H1 (cell line): Measurements from ENCODE around the gene GUCY1A2. TPM values are rescaled to one million over a fixed set of nuclear protein-coding genes. Genes with fewer than 3 reads are reported as not detected.

Experiments
- CTCF ChIA-PET: fragments of 300-600 bp; sonication (Branson Sonifier 250); formaldehyde crosslinking; loops from one replicate; lab custom pipeline; 2021; ENCODE audit not compliant: partially characterized antibody; lab: Charles Lee
- POLR2A ChIA-PET: fragments of 300-600 bp; sonication (Branson Sonifier 250); formaldehyde crosslinking; loops from one replicate; lab custom pipeline; 2021; ENCODE audit warnings: inconsistent platforms; ENCODE audit not compliant: partially characterized antibody; lab: Charles Lee
- DNase-seq, 2 experiments: peaks; one replicate each; pipeline versions ENCODE4 v3.0.0 to v3.0.0-alpha.2; 2010 to 2022; ENCODE audit warnings: low spot score in 2 of 2, low read depth in 1 of 2, mixed read lengths in 1 of 2
- FAIRE-seq: peaks from 2 replicates; lab custom pipeline; 2011; peaks lifted over from hg19 to GRCh38; lab: Jason Lieb, UNC
- H2AFZ ChIP-seq: 2 replicates; pipeline ENCODE4 v1.8.1; 2012; ENCODE audit warnings: low read length, inconsistent platforms
- H2AK5ac ChIP-seq: 2 replicates; pipeline ENCODE4 v1.6.1; 2013; ENCODE audit warnings: low read depth, low read length
- H2BK120ac ChIP-seq: replicated peaks from 2 replicates; pipeline ENCODE3; 2013; ENCODE audit warnings: low read depth, low read length, inconsistent platforms
- H2BK12ac ChIP-seq: 2 replicates; pipeline ENCODE4 v1.6.1; 2013; ENCODE audit warnings: low read depth, low read length
- H2BK15ac ChIP-seq: 2 replicates; pipeline ENCODE4 v1.6.1; 2013; ENCODE audit warnings: low read length
- H2BK20ac ChIP-seq: 2 replicates; pipeline ENCODE4 v1.6.1; 2013; ENCODE audit warnings: low read length
- H2BK5ac ChIP-seq: 2 replicates; pipeline ENCODE4 v1.6.1; 2013; ENCODE audit warnings: low read depth, low read length
- H3K14ac ChIP-seq: 2 replicates; pipeline ENCODE4 v1.6.1; 2013; ENCODE audit warnings: inconsistent platforms; ENCODE audit not compliant: insufficient read length
- H3K18ac ChIP-seq: 2 replicates; pipeline ENCODE4 v1.6.1; 2013; ENCODE audit warnings: low read length; ENCODE audit errors: extremely low read depth
- H3K23ac ChIP-seq: 2 replicates; pipeline ENCODE4 v1.6.1; 2013; ENCODE audit warnings: inconsistent platforms; ENCODE audit not compliant: insufficient read length
- H3K23me2 ChIP-seq: 2 replicates; pipeline ENCODE4 v1.6.1; 2013; ENCODE audit warnings: low read depth, low read length
- H3K27ac ChIP-seq: 2 replicates; pipeline ENCODE4 v1.6.1; 2011; ENCODE audit warnings: low read depth, low read length, inconsistent platforms
- H3K27me3 ChIP-seq, 4 experiments: replicated peaks in 1 of 4; 1 replicate in 1 of 4; 2 replicates in 3 of 4; pipeline versions ENCODE4 v1.6.1 to v1.8.1; 2011 to 2013; ENCODE audit warnings: low read length in 3 of 4, mild to moderate bottlenecking in 3 of 4, inconsistent platforms in 2 of 4, mixed read lengths in 2 of 4, moderate library complexity in 1 of 4; ENCODE audit not compliant: control insufficient read depth in 3 of 4, insufficient read depth in 3 of 4; ENCODE audit errors: extremely low read depth in 1 of 4
- H3K36me3 ChIP-seq, 4 experiments: 2 replicates each; pipeline versions ENCODE4 v1.6.1 to v1.8.1; 2011 to 2013; ENCODE audit warnings: mild to moderate bottlenecking in 4 of 4, low read length in 3 of 4, moderate library complexity in 2 of 4, control low read depth in 1 of 4, inconsistent platforms in 1 of 4; ENCODE audit not compliant: insufficient read depth in 4 of 4, control insufficient read depth in 2 of 4
- H3K4ac ChIP-seq: replicated peaks from 2 replicates; pipeline ENCODE3; 2013; ENCODE audit warnings: low read length, low read depth, mixed read lengths, inconsistent platforms; ENCODE audit not compliant: insufficient read length
- H3K4me1 ChIP-seq, 4 experiments: replicated peaks in 1 of 4; 1 replicate in 1 of 4; 2 replicates in 3 of 4; pipeline versions ENCODE4 v1.6.1 to v1.8.1; 2011 to 2013; ENCODE audit warnings: low read length in 3 of 4, inconsistent platforms in 2 of 4, mixed read lengths in 1 of 4; ENCODE audit not compliant: insufficient read depth in 4 of 4, control insufficient read depth in 3 of 4
- H3K4me2 ChIP-seq, 2 experiments: 2 replicates each; pipeline versions ENCODE4 v1.6.1 to v1.8.1; 2011 to 2013; ENCODE audit warnings: low read depth in 2 of 2, low read length in 2 of 2, control low read depth in 1 of 2, inconsistent platforms in 1 of 2, mild to moderate bottlenecking in 1 of 2; ENCODE audit not compliant: insufficient read depth in 1 of 2
- H3K4me3 ChIP-seq, 4 experiments: fragments of 200-600, 300-600 bp in 1 of 4; sonication (generic), shearing (Covaris generic), sonication (Bioruptor Twin) in 1 of 4; 2 replicates each; pipeline versions ENCODE4 v1.5.1 to v1.8.1; 2011 to 2016; ENCODE audit warnings: low read length in 4 of 4, low read depth in 3 of 4, control low read depth in 2 of 4, inconsistent platforms in 2 of 4, mild to moderate bottlenecking in 2 of 4, mixed read lengths in 1 of 4, moderate library complexity in 1 of 4; ENCODE audit not compliant: insufficient read depth in 2 of 4; ENCODE audit errors: extremely low read depth in 1 of 4
- H3K56ac ChIP-seq: replicated peaks from 2 replicates; pipeline ENCODE3; 2013; ENCODE audit warnings: low read depth, mild to moderate bottlenecking, mixed read lengths, low read length, inconsistent platforms; ENCODE audit not compliant: insufficient read length
- H3K79me1 ChIP-seq: 2 replicates; pipeline ENCODE4 v1.6.1; 2013; ENCODE audit warnings: low read depth, low read length, control low read depth
- H3K79me2 ChIP-seq, 2 experiments: 2 replicates each; pipeline versions ENCODE4 v1.6.1 to v1.8.1; 2012 to 2013; ENCODE audit warnings: low read length in 2 of 2, mild to moderate bottlenecking in 2 of 2, inconsistent platforms in 1 of 2; ENCODE audit not compliant: insufficient read depth in 2 of 2, control insufficient read depth in 1 of 2
- H3K9ac ChIP-seq, 4 experiments: replicated peaks in 1 of 4; 1 replicate in 1 of 4; 2 replicates in 3 of 4; pipeline versions ENCODE4 v1.6.1 to v1.8.1; 2011 to 2013; ENCODE audit warnings: low read depth in 3 of 4, low read length in 3 of 4, control low read depth in 2 of 4, mild to moderate bottlenecking in 2 of 4, moderate library complexity in 2 of 4, inconsistent platforms in 1 of 4; ENCODE audit errors: extremely low read depth in 1 of 4
- H3K9me3 ChIP-seq, 2 experiments: 2 replicates each; pipeline versions ENCODE4 v1.6.1 to v1.8.1; 2012 to 2013; ENCODE audit warnings: mild to moderate bottlenecking in 2 of 2, moderate library complexity in 2 of 2, control low read depth in 1 of 2, inconsistent platforms in 1 of 2, low read depth in 1 of 2, low read length in 1 of 2, mixed read lengths in 1 of 2; ENCODE audit not compliant: insufficient read depth in 2 of 2
- H4K20me1 ChIP-seq, 2 experiments: replicated peaks in 1 of 2; 2 replicates each; pipeline versions ENCODE3 to v1.8.1; 2011 to 2013; ENCODE audit warnings: inconsistent platforms in 2 of 2, low read length in 2 of 2, mild to moderate bottlenecking in 1 of 2; ENCODE audit not compliant: insufficient read depth in 2 of 2, control insufficient read depth in 1 of 2
- H4K5ac ChIP-seq: 2 replicates; pipeline ENCODE4 v1.6.1; 2013; ENCODE audit warnings: low read length, low read depth, mixed read lengths, inconsistent platforms; ENCODE audit not compliant: insufficient read length
- H4K8ac ChIP-seq: 2 replicates; pipeline ENCODE4 v1.8.0; 2013; ENCODE audit warnings: mild to moderate bottlenecking, moderate library complexity, low read length, inconsistent platforms; ENCODE audit not compliant: insufficient read depth; ENCODE audit errors: extremely low read depth
- H4K91ac ChIP-seq: replicated peaks from 2 replicates; pipeline ENCODE3; 2013; ENCODE audit warnings: low read length, mixed read lengths, inconsistent platforms; ENCODE audit not compliant: insufficient read length
- MAX ChIP-seq: IDR thresholded peaks from 2 replicates; pipeline ENCODE4 v1.6.1; 2012; ENCODE audit warnings: inconsistent platforms
- polyA plus RNA-seq, 7 experiments: library from polyadenylated mRNA; depleted of rRNA in 3 of 7; stranded (reverse) in 5 of 7; unstranded in 2 of 7; fragments of >200 nt in 5 of 7; fragments of 200-250 nt in 2 of 7; gene quantifications; 1 replicate in 5 of 7; 2 replicates in 1 of 7; 4 replicates in 1 of 7; pipeline versions ENCODE4 v1.2.1 to v1.2.3, GENCODE V29; 2011 to 2013; ENCODE audit warnings: missing spikeins in 2 of 7, mixed read lengths in 2 of 7
- total RNA-seq: library from RNA; stranded (reverse); fragmentation: NEBNext Ultra II Directional; extraction: Animal tissue kit (Norgen Biotek cat#: 25700); gene quantifications from 2 replicates; pipeline ENCODE4 v1.2.1, GENCODE V29; 2021

GUCY1A2 gene
- total and polyA plus RNA-seq, 2 of the 8 experiments (the other 6 are each of a cell fraction or from before 2014, with no cell fraction given): 0.11 to 1.9 TPM

- H3K9ac ChIP-seq: no peak overlapping the region
- no peaks in the 10 kb centered on the region for H4K20me1 ChIP-seq
- H2AFZ ChIP-seq: no peak overlapping the region
- H2BK120ac ChIP-seq: no peak overlapping the region
- no peak overlapping the region for H3K18ac ChIP-seq
- CTCF ChIA-PET: no interaction called here
- no peak overlapping the region for H3K4me3 ChIP-seq
- no peaks in the 10 kb centered on the region for H3K36me3 ChIP-seq
- H3K9me3 ChIP-seq: no peaks in the 10 kb centered on the region
- FAIRE-seq (no peak), DNase-seq (no peak)
- POLR2A ChIA-PET: no interaction called here
- H2BK12ac ChIP-seq: no peak overlapping the region
- no peaks in the 10 kb centered on the region for H3K4me1 ChIP-seq
- no peak overlapping the region for H4K8ac ChIP-seq
- no peaks in the 10 kb centered on the region for H3K23me2 ChIP-seq
- H3K4me2 ChIP-seq: no peak overlapping the region
- H3K4ac ChIP-seq: no peak overlapping the region
- no peak overlapping the region for H4K91ac ChIP-seq
- H3K79me2 ChIP-seq: no peaks in the 10 kb centered on the region
- H3K14ac ChIP-seq: no peak overlapping the region
- H3K23ac ChIP-seq: no peak overlapping the region
- no peak overlapping the region for H2AK5ac ChIP-seq
- no peak overlapping the region for H3K27ac ChIP-seq
- H3K79me1 ChIP-seq: no peaks in the 10 kb centered on the region
- TF ChIP-seq MAX: no peak
- H2BK20ac ChIP-seq: no peak overlapping the region
- H3K27me3 ChIP-seq: no peaks in the 10 kb centered on the region
- no peak overlapping the region for H3K56ac ChIP-seq
- no peak overlapping the region for H2BK15ac ChIP-seq
- H4K5ac ChIP-seq: no peak overlapping the region
- H2BK5ac ChIP-seq: no peak overlapping the region
These were observed 146.0 kb downstream of the GUCY1A2 start for GRCh38 chr11:106872246-106872645.
